GM12878 (cell line): Measurements from ENCODE around the gene DPH1. TPM values are rescaled to one million over a fixed set of nuclear protein-coding genes. Genes with fewer than 3 reads are reported as not detected.

ENCODE experiments used
- ATAC-seq: fragments of 200-7000 bp; cut with Tn5 transposase; 3 replicates; pipeline ENCODE4 v1.9.1; 2020; ENCODE audit warnings: mild to moderate bottlenecking, moderate library complexity
- BruUV-seq: library from RNA; stranded (reverse); fragments of 400-500 nt; replicated peaks from 2 replicates; lab custom pipeline; 2021; lab: Mats Ljungman, UMichigan
- CTCF ChIA-PET: fragments of 300-600 bp; sonication (Branson Sonifier 250); formaldehyde crosslinking; extraction: SDS; loops from one replicate; lab custom pipeline; 2021; ENCODE audit warnings: inconsistent platforms; lab: Yijun Ruan, JAX
- POLR2A ChIA-PET: fragments of 350-600 bp; formaldehyde crosslinking; extraction: SDS; loops from one replicate; lab custom pipeline; 2021; ENCODE audit warnings: inconsistent platforms; lab: Charles Lee
- RAD21 ChIA-PET: fragments of 300-600 bp; sonication (Branson Sonifier 250); formaldehyde crosslinking; loops from one replicate; lab custom pipeline; 2023; ENCODE audit warnings: antibody characterized with exemption; ENCODE audit not compliant: unreplicated experiment; lab: Charles Lee
- SMC1A ChIA-PET: fragments of 300-600 bp; sonication (Branson Sonifier 250); formaldehyde crosslinking; loops from one replicate; lab custom pipeline; 2023; ENCODE audit not compliant: unreplicated experiment, uncharacterized antibody; lab: Charles Lee
- DNase-seq: peaks from one replicate; pipeline ENCODE4 v3.0.0-alpha.2; 2011; ENCODE audit warnings: low read depth, low spot score
- FAIRE-seq: peaks from 3 replicates; lab custom pipeline; 2011; peaks lifted over from hg19 to GRCh38; lab: Jason Lieb, UNC
- H2AFZ ChIP-seq: 2 replicates; pipeline ENCODE4 v1.6.0; 2011; ENCODE audit warnings: low read depth, low read length, control low read depth; ENCODE audit not compliant: control insufficient read depth
- H3K27ac ChIP-seq: 2 replicates; pipeline ENCODE4 v1.5.1; 2011; ENCODE audit warnings: control low read depth; ENCODE audit not compliant: control insufficient read depth, insufficient read depth
- H3K27me3 ChIP-seq, 2 experiments: replicated peaks in 1 of 2; 2 replicates each; pipeline versions ENCODE4 v1.6.0 to v1.6.1; 2011; ENCODE audit warnings: low read length in 1 of 2; ENCODE audit not compliant: control insufficient read depth in 2 of 2, insufficient read depth in 2 of 2
- H3K36me3 ChIP-seq, 2 experiments: 2 replicates each; pipeline ENCODE4 v1.5.1; 2011; ENCODE audit warnings: low read length in 1 of 2; ENCODE audit not compliant: control insufficient read depth in 2 of 2, insufficient read depth in 2 of 2
- H3K4me1 ChIP-seq: 2 replicates; pipeline ENCODE4 v1.6.1; 2011; ENCODE audit warnings: mild to moderate bottlenecking, low read length, moderate library complexity, mixed read lengths; ENCODE audit not compliant: control insufficient read depth, insufficient read depth
- H3K4me2 ChIP-seq: 2 replicates; pipeline ENCODE4 v1.6.0; 2011; ENCODE audit warnings: control low read depth; ENCODE audit not compliant: control insufficient read depth, insufficient read depth
- H3K4me3 ChIP-seq: fragments of 200-600 bp; sonication (generic); 2 replicates; pipeline ENCODE4 v1.5.1; 2016
- H3K79me2 ChIP-seq: 2 replicates; pipeline ENCODE4 v1.6.0; 2011; ENCODE audit warnings: low read length; ENCODE audit not compliant: control insufficient read depth, insufficient read depth
- H3K9ac ChIP-seq: 2 replicates; pipeline ENCODE4 v1.8.0; 2011; ENCODE audit warnings: low read length, control low read depth, mixed read lengths; ENCODE audit not compliant: control insufficient read depth, insufficient read depth
- H3K9me3 ChIP-seq: replicated peaks from 3 replicates; pipeline ENCODE4 v1.5.1; 2011; ENCODE audit warnings: mild to moderate bottlenecking, low read length; ENCODE audit not compliant: control insufficient read depth, insufficient read depth
- H4K20me1 ChIP-seq: 2 replicates; pipeline ENCODE4 v1.6.0; 2011; ENCODE audit not compliant: control insufficient read depth, insufficient read depth
- BHLHE40 ChIP-seq, 2 experiments: fragments of 450-650 bp in 1 of 2; IDR thresholded peaks; 2 replicates each; pipeline ENCODE4 v1.6.1; 2011 to 2017; ENCODE audit warnings: low read depth in 2 of 2, borderline replicate concordance in 1 of 2, improper control_type of control experiment in 1 of 2, low read length in 1 of 2, mild to moderate bottlenecking in 1 of 2
- CHD2 ChIP-seq: IDR thresholded peaks from 2 replicates; pipeline ENCODE4 v1.6.1; 2011; ENCODE audit warnings: low read depth, low read length, improper control_type of control experiment, borderline replicate concordance
- EZH2 ChIP-seq: IDR thresholded peaks from 2 replicates; pipeline ENCODE4 v1.6.1; 2012; ENCODE audit warnings: low read depth, mild to moderate bottlenecking, control low read depth, inconsistent platforms, low read length, borderline replicate concordance; ENCODE audit not compliant: control insufficient read depth
- RAD51 ChIP-seq: fragments of 450-650 bp; IDR thresholded peaks from 2 replicates; pipeline ENCODE4 v1.6.1; 2016; ENCODE audit warnings: moderate library complexity, mild to moderate bottlenecking, inconsistent platforms
- SIX5 ChIP-seq: IDR thresholded peaks from 2 replicates; pipeline ENCODE4 v1.6.1; 2011; ENCODE audit warnings: mild to moderate bottlenecking, low read depth, low read length, moderate library complexity; ENCODE audit not compliant: severe bottlenecking
- SREBF1 ChIP-seq: IDR thresholded peaks from 2 replicates; pipeline ENCODE4 v1.6.1; 2012; ENCODE audit warnings: mild to moderate bottlenecking, low read length
- SRF ChIP-seq, 2 experiments: IDR thresholded peaks; 2 replicates each; pipeline ENCODE4 v1.6.1; 2011; ENCODE audit warnings: low read depth in 2 of 2, low read length in 2 of 2, mild to moderate bottlenecking in 1 of 2, moderate library complexity in 1 of 2
- TARDBP ChIP-seq: IDR thresholded peaks from 2 replicates; pipeline ENCODE4 v1.6.1; 2016; ENCODE audit warnings: borderline replicate concordance
- ZZZ3 ChIP-seq: IDR thresholded peaks from 2 replicates; pipeline ENCODE4 v1.6.1; 2011; ENCODE audit warnings: low read depth; ENCODE audit not compliant: control insufficient read depth, insufficient read length
- WGBS: methylation state at CpG from one replicate; pipeline ENCODE4 v1.1.6; 2016; ENCODE audit warnings: low lambda C conversion rate; ENCODE audit not compliant: insufficient replicate concordance, insufficient coverage; ENCODE audit errors: missing lambda C conversion rate; 5-methylcytosine and 5-hydroxymethylcytosine counted together
- in situ Hi-C: fragments of 300-500 bp; cut with MboI; formaldehyde crosslinking; loops from 9 replicates; pipeline ENCODE4 v1.14.3; 2018; ENCODE audit warnings: mixed read lengths
- intact Hi-C: fragments of 100-400 bp; cut with micrococcal nuclease; formaldehyde crosslinking; loops from one replicate; pipeline ENCODE4 v1.14.2; 2022; ENCODE audit not compliant: unreplicated experiment
- polyA plus RNA-seq, 11 experiments: library from polyadenylated mRNA; depleted of rRNA in 4 of 11; unstranded in 6 of 11; stranded (reverse) in 5 of 11; fragments of >200 nt; fragmentation: Nextera tagmentation in 4 of 11; fragmentation: Illumina TruSeq in 1 of 11; extraction: Ambion mirVana in 4 of 11; extraction: Trizol in 1 of 11; gene quantifications; 1 replicate in 1 of 11; 2 replicates in 10 of 11; pipeline versions ENCODE4 v1.2.1 to v1.2.3, GENCODE V29; 2011 to 2016; ENCODE audit warnings: inconsistent platforms in 2 of 11, missing spikeins in 2 of 11, low read depth in 1 of 11
- total RNA-seq, 4 experiments: library from RNA; depleted of rRNA in 3 of 4; stranded (reverse); fragments of >200 nt in 3 of 4; fragmentation: Illumina TruSeq in 1 of 4; extraction: Trizol in 1 of 4; gene quantifications; 2 replicates each; pipeline versions ENCODE4 v1.2.1 to v1.2.3, GENCODE V29; 2013 to 2021
- TF ChIP-seq, protein P1 (sequence below): IDR thresholded peaks from 2 replicates; pipeline ENCODE4 v1.6.1; 2012; ENCODE audit warnings: low read depth, low read length, improper control_type of control experiment

The DPH1 gene
- total and polyA plus RNA-seq, 10 of the 15 experiments (the other 5 are each of a cell fraction or from before 2014, with no cell fraction given) = 0.29 to 33.6 (median 20.2) TPM

DNA sequence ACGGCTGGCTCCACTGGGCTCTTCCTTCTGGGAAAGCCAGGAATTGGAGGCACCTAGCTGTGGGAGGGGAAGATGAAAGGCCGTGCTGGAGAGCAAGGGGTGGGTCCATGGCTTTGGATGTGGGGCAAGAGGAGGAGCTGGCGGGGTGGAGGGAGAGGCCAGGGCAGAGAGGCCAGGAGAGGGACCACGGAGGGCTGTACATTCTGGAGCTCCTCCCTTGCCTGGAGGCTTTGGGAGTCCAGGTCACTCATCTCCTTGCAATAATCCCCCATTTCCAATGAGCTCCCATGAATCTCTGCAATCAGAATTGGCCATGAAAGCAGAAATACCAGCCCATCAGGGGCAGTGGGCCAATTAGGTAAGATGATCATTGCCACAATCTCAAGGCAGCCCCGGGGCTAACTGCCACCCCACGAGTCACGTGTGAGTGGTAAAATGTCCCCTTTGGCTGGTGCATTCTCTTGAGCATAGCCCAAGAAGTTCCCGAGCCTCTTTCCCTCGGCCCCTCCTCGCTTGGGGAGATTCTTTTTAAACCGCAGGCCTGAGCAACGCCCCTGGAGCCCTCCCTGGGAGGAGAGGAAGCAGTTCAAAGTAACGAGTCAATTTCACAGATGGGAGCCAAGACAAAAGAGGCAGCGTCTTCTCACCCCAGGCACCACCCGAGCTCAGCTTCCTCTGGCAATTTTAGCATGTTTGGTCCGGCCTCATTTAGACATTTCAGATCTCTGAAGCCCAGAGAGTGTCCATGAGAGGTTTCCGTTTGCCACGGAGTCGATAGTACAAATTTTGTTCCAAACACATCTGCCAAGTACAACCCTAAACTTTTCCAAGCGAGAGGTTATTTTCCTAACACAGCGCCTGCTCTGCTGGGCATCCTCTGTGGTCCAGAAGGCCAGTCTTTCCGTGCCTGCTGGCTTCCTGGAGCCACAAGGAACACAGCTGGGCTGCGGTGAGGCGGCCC lies 18.3 kb upstream of the DPH1 start:
- Histone ChIP-seq H4K20me1 (no peaks in the 10 kb centered on the region), H3K4me1 (no peaks in the 10 kb centered on the region), H3K27me3 (no peaks in the 10 kb centered on the region; a peak in 1 of 4 replicates), H2AFZ (no peak overlapping the region), H3K79me2 (no peaks in the 10 kb centered on the region), H3K36me3 (no peaks in the 10 kb centered on the region), H3K4me2 (no peak overlapping the region), H3K9ac (no peak overlapping the region), H3K27ac (no peak overlapping the region), H3K9me3 (no peaks in the 10 kb centered on the region; the same call in 2 of the 3 replicates), H3K4me3 (no peak overlapping the region)
- ChIA-PET CTCF (no interaction called here), SMC1A (interaction anchor here (1.0 kb wide), 1 partner anchor 9 kb away, joined by 3 read pairs; no protein-coding TSS in a partner anchor), RAD21 (no interaction called here), POLR2A (interaction anchor here (0.5 kb wide), 1 partner anchor 134 kb away, joined by 3 read pairs; no protein-coding TSS in a partner anchor)
- no peak for DNase-seq
- TF ChIP-seq, protein P1, sequence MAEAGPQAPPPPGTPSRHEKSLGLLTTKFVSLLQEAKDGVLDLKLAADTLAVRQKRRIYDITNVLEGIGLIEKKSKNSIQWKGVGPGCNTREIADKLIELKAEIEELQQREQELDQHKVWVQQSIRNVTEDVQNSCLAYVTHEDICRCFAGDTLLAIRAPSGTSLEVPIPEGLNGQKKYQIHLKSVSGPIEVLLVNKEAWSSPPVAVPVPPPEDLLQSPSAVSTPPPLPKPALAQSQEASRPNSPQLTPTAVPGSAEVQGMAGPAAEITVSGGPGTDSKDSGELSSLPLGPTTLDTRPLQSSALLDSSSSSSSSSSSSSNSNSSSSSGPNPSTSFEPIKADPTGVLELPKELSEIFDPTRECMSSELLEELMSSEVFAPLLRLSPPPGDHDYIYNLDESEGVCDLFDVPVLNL = no peak
- TF ChIP-seq BHLHE40 (IDR thresholded peaks at IDR 0.05; ENCODE audit: borderline replicate concordance in 1 of 2, low read depth in 2 of 2, low read length in 1 of 2) (peak in 1 of 2 experiments; percentile 21; a peak in 1 of 4 replicates), EZH2 (no peak), RAD51 (peak; percentile 38; the same call in 1 of the 2 replicates), SRF (IDR thresholded peaks at IDR 0.05; ENCODE audit: low read depth in 2 of 2, low read length in 2 of 2) (no peak), CHD2 (no peak), SREBF1 (no peak), SIX5 (no peak), TARDBP (no peak), ZZZ3 (no peak)
- in situ Hi-C loops (loop anchor here (25.0 kb wide), 1 partner anchor 99 kb away; no protein-coding TSS in a partner anchor), intact Hi-C loops (no loop called here)
- no peak for FAIRE-seq
- ATAC-seq = no peak
- no TSS peak for BruUV-seq
- 30% methylated on average over 24 of the region's 24 CpGs for WGBS
